Neural crest cell (in vitro differentiated cells): ENCODE data around the gene CD177. TPM values are rescaled to one million over a fixed set of nuclear protein-coding genes. Genes with fewer than 3 reads are reported as not detected.

ENCODE experiments used
- DNase-seq: peaks from one replicate; pipeline ENCODE4 v3.0.0; 2021; ENCODE audit warnings: low read depth, mixed read lengths, low spot score
- H3K27ac Mint-ChIP-seq: one replicate; pipeline ENCODE4 v1.8.0; 2021; ENCODE audit warnings: mild to moderate bottlenecking, mixed read lengths; ENCODE audit not compliant: unreplicated experiment
- H3K27me3 Mint-ChIP-seq: 2 replicates; pipeline ENCODE4 v1.8.0; 2021; ENCODE audit warnings: low read depth, mild to moderate bottlenecking, mixed read lengths
- H3K36me3 Mint-ChIP-seq: 2 replicates; pipeline ENCODE4 v1.8.0; 2021; ENCODE audit warnings: low read depth, mild to moderate bottlenecking, mixed read lengths
- H3K4me1 Mint-ChIP-seq: 2 replicates; pipeline ENCODE4 v1.8.0; 2021; ENCODE audit warnings: mixed read lengths
- H3K4me3 Mint-ChIP-seq: one replicate; pipeline ENCODE4 v1.8.0; 2021; ENCODE audit warnings: mild to moderate bottlenecking, mixed read lengths
- H3K9me3 Mint-ChIP-seq: 2 replicates; pipeline ENCODE4 v1.8.0; 2021; ENCODE audit warnings: mixed read lengths
- CTCF ChIP-seq: fragments of 200-600 bp; sonication (generic); conservative IDR thresholded peaks from 2 replicates; pipeline ENCODE4 v1.5.0; 2021; ENCODE audit warnings: antibody characterized with exemption, mild to moderate bottlenecking
- total RNA-seq: library from RNA; stranded (reverse); gene quantifications from 2 replicates; pipeline ENCODE4 v1.2.1, GENCODE V29; 2021

CD177 gene
- total RNA-seq, 1 donor from 2014 or later, result not detected

- no peak for DNase-seq
- no peak overlapping the region for H3K4me3 Mint-ChIP-seq
- no peaks in the 10 kb centered on the region for H3K36me3 Mint-ChIP-seq
- H3K9me3 Mint-ChIP-seq, result peaks cover 15% of the 10 kb centered on the region
- TF ChIP-seq CTCF, result no peak
- no peaks in the 10 kb centered on the region for H3K4me1 Mint-ChIP-seq
- no peaks in the 10 kb centered on the region for H3K27me3 Mint-ChIP-seq
- no peak overlapping the region for H3K27ac Mint-ChIP-seq
Observed at GRCh38 chr19:43310221-43310620, 43.3 kb upstream of the CD177 start.

- H3K36me3 Mint-ChIP-seq, result no peaks in the 10 kb centered on the region
- DNase-seq, result no peak
- TF ChIP-seq CTCF, result no peak
Observed at GRCh38 chr19:43311256-43311655, 42.2 kb upstream of the CD177 start.

GRCh38 chr19:43311706-43312105, 41.8 kb upstream of the CD177 start:
- H3K4me3 Mint-ChIP-seq, result no peak overlapping the region
- no peaks in the 10 kb centered on the region for H3K27me3 Mint-ChIP-seq
- peaks cover 15% of the 10 kb centered on the region for H3K9me3 Mint-ChIP-seq

More at GRCh38 chr19:43311256-43311655, 42.2 kb upstream of the CD177 start:
- Mint-ChIP-seq H3K27ac (no peak overlapping the region), H3K4me1 (no peaks in the 10 kb centered on the region), H3K9me3 (peaks cover 15% of the 10 kb centered on the region), H3K27me3 (no peaks in the 10 kb centered on the region), H3K4me3 (no peak overlapping the region)

GRCh38 chr19:43313711-43314495, 39.6 kb upstream of the CD177 start:
- no peaks in the 10 kb centered on the region for H3K4me1 Mint-ChIP-seq
- no peak overlapping the region for H3K27ac Mint-ChIP-seq
- H3K4me3 Mint-ChIP-seq, result no peak overlapping the region
- peaks cover 11% of the 10 kb centered on the region for H3K9me3 Mint-ChIP-seq
- no peak for TF ChIP-seq CTCF
- H3K36me3 Mint-ChIP-seq, result no peaks in the 10 kb centered on the region
- no peak for DNase-seq
- no peaks in the 10 kb centered on the region for H3K27me3 Mint-ChIP-seq

More at GRCh38 chr19:43311706-43312105, 41.8 kb upstream of the CD177 start:
- no peaks in the 10 kb centered on the region for H3K4me1 Mint-ChIP-seq
- no peak overlapping the region for H3K27ac Mint-ChIP-seq
- H3K36me3 Mint-ChIP-seq, result no peaks in the 10 kb centered on the region
- no peak for TF ChIP-seq CTCF
- no peak for DNase-seq

GRCh38 chr19:43315851-43316250, 37.6 kb upstream of the CD177 start:
- no peak for DNase-seq
- Mint-ChIP-seq H3K4me3 (no peak overlapping the region), H3K27ac (no peak overlapping the region), H3K36me3 (no peaks in the 10 kb centered on the region), H3K9me3 (peaks cover 2% of the 10 kb centered on the region), H3K4me1 (no peaks in the 10 kb centered on the region), H3K27me3 (no peaks in the 10 kb centered on the region)
- no peak for TF ChIP-seq CTCF
